Esophagus muscularis mucosa (tissue), 4 donors: Measurements from ENCODE around the gene TXK. TPM values are rescaled to one million over a fixed set of nuclear protein-coding genes. Genes with fewer than 3 reads are reported as not detected.

Source experiments
- DNase-seq: peaks from one replicate; pipeline ENCODE4 v3.0.0-alpha.2; 2017; ENCODE audit errors: extremely low spot score
- H3K27ac ChIP-seq, 4 donors: fragments of 200-600 bp; sonication (generic); replicated peaks in 1 of 4; 1 replicate in 3 of 4; 2 replicates in 1 of 4; pipeline ENCODE4 v1.5.1; 2016 to 2019; ENCODE audit warnings: mild to moderate bottlenecking in 1 of 4
- H3K27me3 ChIP-seq, 4 donors: fragments of 200-600 bp; sonication (generic); one replicate each; pipeline versions ENCODE4 v1.5.1 to v1.6.0; 2016 to 2019
- H3K36me3 ChIP-seq, 4 donors: fragments of 200-600 bp; sonication (generic); one replicate each; pipeline ENCODE4 v1.5.1; 2016 to 2019
- H3K4me1 ChIP-seq, 4 donors: fragments of 200-600 bp; sonication (generic); one replicate each; pipeline ENCODE4 v1.5.1; 2016 to 2019
- H3K4me3 ChIP-seq, 4 donors: fragments of 200-600 bp; sonication (generic); 1 replicate in 2 of 4; 2 replicates in 2 of 4; pipeline ENCODE4 v1.5.1; 2016 to 2019; ENCODE audit warnings: mild to moderate bottlenecking in 4 of 4, moderate library complexity in 1 of 4
- H3K9me3 ChIP-seq, 4 donors: fragments of 200-600 bp; sonication (generic); 1 replicate in 3 of 4; 2 replicates in 1 of 4; pipeline ENCODE4 v1.5.1; 2016 to 2019
- CTCF ChIP-seq, 3 experiments: fragments of 200-600 bp in 2 of 3; fragments of 450-650 bp in 1 of 3; sonication (generic) in 2 of 3; IDR thresholded peaks; one replicate each; pipeline ENCODE4 v1.5.1; 2017 to 2019; ENCODE audit warnings: antibody characterized with exemption in 3 of 3, mild to moderate bottlenecking in 2 of 3, moderate library complexity in 1 of 3
- EP300 ChIP-seq: sonication (generic); formaldehyde crosslinking; IDR thresholded peaks from one replicate; pipeline ENCODE4 v1.6.1; 2017; ENCODE audit warnings: antibody characterized with exemption
- POLR2A ChIP-seq: fragments of 450-650 bp; IDR thresholded peaks from one replicate; pipeline ENCODE4 v1.6.1; 2017; ENCODE audit warnings: antibody characterized with exemption, moderate library complexity, mild to moderate bottlenecking, low read depth
- POLR2AphosphoS5 ChIP-seq, 2 donors: sonication (generic); formaldehyde crosslinking; IDR thresholded peaks; one replicate each; pipeline ENCODE4 v1.6.1; 2017; ENCODE audit warnings: antibody characterized with exemption in 2 of 2
- WGBS: methylation state at CpG from one replicate; pipeline ENCODE4 v1.1.5; 2018; 5-methylcytosine and 5-hydroxymethylcytosine counted together
- intact Hi-C: fragments of 100-400 bp; cut with DNase I; formaldehyde crosslinking; loops from one replicate; pipeline ENCODE4 v1.15.1; 2023
- total RNA-seq, 4 donors: library from RNA; depleted of rRNA; stranded (reverse); fragments of >200 nt; gene quantifications; one replicate each; pipeline versions ENCODE4 v1.1.0 to v1.2.1, GENCODE V29; 2016

Gene TXK
- total RNA-seq, 4 donors from 2014 or later: 0.92 to 2.1 (median 1.1) TPM

GRCh38 chr4:48065587-48066052, 68.4 kb downstream of the TXK start:
- DNase-seq: no peak
- Histone ChIP-seq H3K9me3 (no peaks in the 10 kb centered on the region), H3K36me3 (no peaks in the 10 kb centered on the region), H3K27me3 (no peaks in the 10 kb centered on the region), H3K4me3 (no peak overlapping the region), H3K4me1 (no peaks in the 10 kb centered on the region), H3K27ac (no peak overlapping the region)
- intact Hi-C loops: no loop called here
- WGBS: 100% methylated on average over 1 of the region's 1 CpG
- TF ChIP-seq EP300 (no peak), POLR2AphosphoS5 (IDR thresholded peaks at IDR 0.05) (no peak), POLR2A (no peak), CTCF (IDR thresholded peaks at IDR 0.05) (no peak)

DNA sequence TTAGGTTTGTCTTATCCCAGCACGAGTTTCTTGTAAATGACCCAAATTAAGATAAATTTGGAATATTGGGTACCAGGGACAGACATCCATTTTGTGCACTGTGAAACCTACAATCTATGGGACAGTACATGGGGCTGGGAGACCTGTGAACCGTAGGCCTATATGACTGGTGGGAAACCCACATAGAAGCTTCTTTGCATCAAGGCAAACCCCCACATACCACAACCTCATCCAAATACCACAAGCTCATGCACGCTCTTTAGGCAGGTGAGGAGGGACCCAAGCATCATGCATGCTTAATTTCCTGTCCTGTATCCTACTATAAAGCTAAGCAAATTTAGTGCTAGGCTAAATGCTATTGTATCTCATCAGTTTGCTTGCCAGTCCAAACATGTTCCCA, 69.7 kb downstream of the TXK start:
- Histone ChIP-seq H3K36me3 (no peaks in the 10 kb centered on the region), H3K4me3 (no peak overlapping the region), H3K27me3 (no peaks in the 10 kb centered on the region), H3K9me3 (no peaks in the 10 kb centered on the region), H3K27ac (no peak overlapping the region), H3K4me1 (no peaks in the 10 kb centered on the region)
- DNase-seq: no peak
- no peak for TF ChIP-seq POLR2AphosphoS5 (IDR thresholded peaks at IDR 0.05)
- TF ChIP-seq EP300: no peak
- TF ChIP-seq CTCF (IDR thresholded peaks at IDR 0.05): no peak
- TF ChIP-seq POLR2A: no peak
- WGBS: 88% methylated on average over 3 of the region's 3 CpGs
- intact Hi-C loops: no loop called here

DNA sequence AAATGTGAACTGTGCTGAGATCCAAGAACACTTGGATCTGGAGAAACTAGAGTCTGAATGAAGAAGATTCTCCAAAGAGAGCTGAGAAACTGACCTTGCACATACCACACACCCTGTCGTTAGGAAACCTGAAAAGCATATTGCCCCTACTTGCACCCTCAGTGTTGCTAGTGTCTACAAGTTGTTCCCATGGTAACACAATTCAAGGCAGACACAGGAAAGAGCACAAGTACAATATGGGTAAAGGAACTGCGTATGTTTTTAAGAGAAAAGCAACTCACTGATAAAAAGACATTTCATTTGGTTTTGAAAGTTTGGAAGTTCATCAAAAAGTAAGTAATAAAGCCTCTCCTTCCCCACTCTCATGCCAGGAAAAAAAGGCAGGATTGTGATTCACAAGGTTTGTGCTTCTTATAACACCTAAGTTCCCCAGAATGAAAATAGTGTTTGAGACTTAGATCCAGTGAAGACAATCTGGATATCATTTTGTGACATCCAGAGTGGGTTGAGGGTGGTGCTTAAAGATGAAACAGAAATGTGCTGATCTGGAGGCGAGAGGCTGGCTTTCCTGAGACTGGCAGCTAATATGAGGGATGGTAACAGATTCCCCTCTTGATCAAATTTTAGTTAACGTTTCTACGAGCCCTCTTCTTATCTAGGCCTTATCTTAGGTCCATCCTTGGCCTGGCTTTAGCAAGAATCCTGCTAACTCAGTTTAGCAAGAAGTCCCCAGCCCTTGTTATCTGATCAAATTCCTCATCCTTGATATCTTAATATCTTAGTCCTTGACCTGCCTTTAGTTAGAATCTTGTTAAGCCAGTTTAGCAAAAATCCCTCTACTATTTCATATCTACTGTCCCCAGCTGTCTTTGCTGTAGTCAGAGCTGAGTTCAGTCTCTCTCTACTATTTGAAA, 75.2 kb downstream of the TXK start:
- no peak for TF ChIP-seq POLR2A
- TF ChIP-seq EP300: no peak
- TF ChIP-seq CTCF (IDR thresholded peaks at IDR 0.05): no peak
- TF ChIP-seq POLR2AphosphoS5 (IDR thresholded peaks at IDR 0.05): no peak

DNA sequence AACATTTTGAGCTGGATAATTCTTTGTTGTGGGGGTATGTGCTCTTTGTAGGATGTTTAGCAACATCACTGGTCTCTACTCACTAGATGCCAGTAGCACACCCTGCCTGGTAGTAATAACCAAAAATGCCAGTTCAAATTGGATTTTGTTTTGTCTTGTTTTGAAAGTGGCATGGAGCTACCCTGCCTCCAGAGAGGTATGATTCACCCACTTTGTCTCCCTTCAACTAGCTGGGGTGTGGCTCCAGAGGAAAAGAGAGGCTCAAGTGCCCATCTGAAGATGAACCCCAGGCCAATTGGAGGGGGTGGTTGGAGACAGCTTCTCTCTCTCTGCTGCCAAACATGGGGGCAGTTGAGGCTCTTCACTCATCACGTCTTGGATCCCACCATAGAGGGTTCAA, 83.0 kb downstream of the TXK start:
- Histone ChIP-seq H3K9me3 (no peaks in the 10 kb centered on the region), H3K36me3 (no peaks in the 10 kb centered on the region), H3K27ac (no peak overlapping the region), H3K4me1 (peaks cover 0 to 10% (median 0%) of the 10 kb centered on the region in 4 donors), H3K4me3 (no peak overlapping the region), H3K27me3 (peaks cover 0 to 6% (median 0%) of the 10 kb centered on the region in 4 donors)
- 92% methylated on average over 1 of the region's 1 CpG for WGBS
- no peak for DNase-seq
- intact Hi-C loops: no loop called here
- TF ChIP-seq CTCF (IDR thresholded peaks at IDR 0.05) (no peak), EP300 (no peak), POLR2AphosphoS5 (IDR thresholded peaks at IDR 0.05) (no peak), POLR2A (no peak)

More for the DNA sequence above, 75.2 kb downstream of the TXK start:
- H3K36me3 ChIP-seq: no peaks in the 10 kb centered on the region
- no peak for DNase-seq
- intact Hi-C loops: no loop called here
- no peaks in the 10 kb centered on the region for H3K9me3 ChIP-seq
- no peaks in the 10 kb centered on the region for H3K27me3 ChIP-seq
- 69% methylated on average over 5 of the region's 5 CpGs for WGBS
- no peaks in the 10 kb centered on the region for H3K4me1 ChIP-seq
- H3K4me3 ChIP-seq: no peak overlapping the region
- no peak overlapping the region for H3K27ac ChIP-seq
